EL (cell line): ENCODE measurements around the gene PRKCH.
A peak's percentile ranks its signal among the peaks of the same experiment; 100 is the strongest.

Source experiments
- DNase-seq: peaks from one replicate; pipeline ENCODE4 v3.0.0-alpha.2; 2016

PRKCH gene

DNA sequence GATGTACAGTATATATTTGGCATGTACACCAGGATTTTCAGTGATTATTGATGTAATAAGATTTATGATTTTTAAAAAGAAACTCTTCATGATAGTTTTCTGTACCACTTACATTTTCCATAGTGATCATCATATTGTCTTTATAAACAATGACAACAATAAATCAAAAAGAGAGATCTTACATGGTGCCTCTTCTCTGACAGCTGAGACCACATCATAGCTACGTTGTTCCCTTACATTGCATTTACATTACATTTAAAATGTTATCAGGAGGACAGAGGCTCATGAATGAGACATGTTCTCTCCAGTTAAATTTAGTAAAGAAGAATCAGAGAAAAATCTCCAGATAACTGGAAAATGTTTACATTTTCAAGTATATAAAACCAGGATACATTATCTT, 112.4 kb downstream of the PRKCH start:
- DNase-seq = no peak

- peak; percentile 46 for DNase-seq
These were observed 112.9 kb downstream of the PRKCH start for GRCh38 chr14:61434311-61434710.

GRCh38 chr14:61435563-61436337, 114.4 kb downstream of the PRKCH start:
- no peak for DNase-seq

DNA sequence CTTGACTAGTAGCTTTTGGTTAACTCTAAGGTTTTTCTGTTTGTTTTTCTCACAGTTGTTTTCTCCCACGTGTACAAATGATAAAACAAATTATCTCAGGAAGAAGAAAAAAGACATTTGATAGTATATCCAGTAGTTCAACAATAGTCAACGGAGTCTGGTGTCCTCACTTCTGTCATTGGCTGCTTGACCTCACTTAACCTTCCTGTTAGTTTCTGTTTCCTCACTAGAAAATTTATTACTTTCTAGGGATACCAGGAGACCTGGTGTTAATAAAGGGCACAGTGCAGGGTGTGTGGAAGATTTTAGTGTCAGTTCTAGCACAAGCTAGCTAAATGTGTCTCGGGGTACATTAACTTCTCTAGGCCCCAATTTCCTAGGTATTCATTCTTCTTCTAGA, 116.0 kb downstream of the PRKCH start:
- no peak for DNase-seq

DNA sequence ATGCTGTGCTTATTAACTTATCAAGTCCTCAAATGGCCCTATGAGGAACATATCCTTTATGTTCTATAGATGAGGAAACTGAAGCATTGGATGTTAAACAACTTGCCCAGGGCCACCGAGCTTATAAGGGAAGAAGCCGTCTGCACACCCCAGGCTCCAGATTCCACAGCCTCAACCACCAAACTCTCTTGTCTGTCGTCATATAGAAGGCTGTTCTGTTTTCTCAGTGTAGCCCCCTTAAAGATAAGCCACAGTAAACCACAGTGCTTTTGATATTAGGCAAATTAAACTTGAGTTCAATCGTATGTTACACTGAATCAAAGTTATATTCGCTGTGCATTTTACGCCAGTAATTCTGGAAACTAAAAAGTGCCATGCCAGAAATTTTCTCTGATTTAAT, 116.7 kb downstream of the PRKCH start:
- DNase-seq = no peak

DNA sequence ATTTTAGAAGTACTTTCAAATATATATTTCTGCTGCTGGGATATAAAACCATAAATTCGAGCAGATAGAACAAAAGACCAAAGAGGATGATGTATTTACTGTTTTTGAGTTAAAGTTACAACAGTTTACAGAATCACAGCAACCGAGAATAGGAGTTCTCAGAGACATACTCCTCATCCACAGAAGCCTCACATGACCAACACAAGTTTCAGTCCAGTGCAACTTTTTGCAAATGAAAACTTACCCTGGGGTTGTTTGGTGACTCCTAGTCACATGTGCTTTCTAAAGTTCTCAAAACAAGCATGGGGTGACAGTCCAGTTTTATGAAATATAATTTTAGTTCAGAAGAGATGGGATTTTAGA, 117.1 kb downstream of the PRKCH start:
- DNase-seq = no peak

DNA sequence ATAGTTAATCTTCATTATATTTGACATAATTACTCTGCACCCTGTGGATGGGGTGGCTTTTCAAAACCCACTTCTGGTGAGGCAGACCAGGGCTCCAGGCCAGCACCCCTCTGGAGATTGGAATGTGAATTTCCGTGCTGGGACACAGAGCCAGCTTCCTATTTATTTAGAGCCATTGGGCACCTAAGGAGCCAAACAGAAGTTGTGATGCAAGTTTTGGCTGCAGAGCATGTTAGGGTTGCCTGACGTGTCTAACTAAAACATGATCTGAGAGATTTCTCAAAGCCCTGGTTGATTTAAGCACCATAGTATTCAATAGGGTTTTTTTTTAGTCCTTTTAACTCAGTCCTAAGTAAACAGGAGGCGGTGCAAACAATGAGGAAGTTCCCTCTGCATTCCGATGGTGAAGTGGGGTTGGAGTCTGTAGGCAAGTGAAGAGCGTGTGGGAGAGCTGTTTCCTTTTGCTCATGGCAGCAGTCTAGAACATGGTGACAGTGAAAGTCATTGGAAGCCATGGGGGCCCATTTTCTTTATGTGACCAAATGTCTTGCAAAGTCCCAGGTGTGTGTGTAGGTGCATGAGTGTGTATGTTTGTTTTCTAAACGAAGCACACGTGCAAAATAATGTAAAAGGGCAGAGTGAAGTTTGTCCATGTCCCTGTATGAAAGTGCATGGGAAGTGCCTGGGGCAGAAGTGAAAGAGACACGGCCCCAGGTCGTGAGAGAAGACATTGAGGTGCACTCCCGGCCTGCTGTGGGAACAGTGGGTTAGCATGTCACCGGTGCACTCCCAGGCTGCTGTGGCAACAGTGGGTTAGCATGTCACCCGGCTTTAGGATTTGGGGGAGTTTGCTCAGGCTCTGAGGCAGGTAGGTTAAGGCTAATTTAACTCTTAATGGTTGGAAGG, 117.7 kb downstream of the PRKCH start:
- DNase-seq = peak; percentile 64

DNA sequence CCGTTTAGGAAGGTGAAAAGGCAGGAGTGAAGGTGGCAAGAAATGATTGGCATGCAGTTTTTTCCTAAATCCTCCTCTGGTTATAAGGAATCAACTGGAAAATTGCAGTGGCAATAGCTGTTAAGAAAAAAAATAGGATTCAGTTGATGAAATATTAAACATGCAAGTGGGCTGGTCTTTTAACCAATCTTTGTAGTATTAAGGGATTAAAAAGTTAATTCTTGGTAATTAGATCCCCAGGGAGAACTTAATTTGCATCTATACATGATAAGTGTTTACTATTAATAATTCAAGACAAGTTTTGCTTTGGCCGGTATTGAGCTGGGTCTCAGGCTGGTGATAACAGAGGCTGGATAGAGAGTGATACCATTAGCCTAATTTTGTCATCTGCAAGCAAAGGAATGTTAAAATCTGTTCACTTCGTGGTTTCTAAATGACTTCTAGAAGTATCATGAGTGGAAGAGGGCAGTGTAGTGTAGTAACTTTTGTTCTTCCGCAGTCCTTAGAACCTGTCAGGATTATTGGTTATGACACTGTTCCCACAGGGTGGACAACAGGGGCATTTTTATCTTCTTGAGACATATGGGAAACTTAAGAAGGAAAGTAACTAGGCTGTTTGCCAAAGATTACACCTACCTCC, 118.5 kb downstream of the PRKCH start:
- no peak for DNase-seq

DNA sequence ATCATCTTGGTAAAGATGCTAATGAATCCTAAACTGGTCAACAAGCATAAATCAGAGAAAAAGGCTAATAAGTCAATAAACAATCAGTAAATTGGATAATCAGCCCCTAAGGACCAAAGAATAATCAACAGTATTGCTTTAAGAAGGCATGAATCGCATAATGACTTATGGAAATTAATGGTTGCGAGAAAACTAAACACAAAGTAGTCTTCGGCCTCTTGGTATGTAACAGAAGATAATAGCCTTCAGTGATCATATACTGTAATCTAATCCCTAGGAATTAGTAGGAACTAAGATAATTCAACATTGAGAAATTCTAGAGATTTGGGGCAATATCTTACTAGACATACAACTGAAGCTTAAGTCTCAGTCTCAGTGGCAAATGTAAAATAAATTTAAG, 122.1 kb downstream of the PRKCH start:
- DNase-seq = no peak

DNA sequence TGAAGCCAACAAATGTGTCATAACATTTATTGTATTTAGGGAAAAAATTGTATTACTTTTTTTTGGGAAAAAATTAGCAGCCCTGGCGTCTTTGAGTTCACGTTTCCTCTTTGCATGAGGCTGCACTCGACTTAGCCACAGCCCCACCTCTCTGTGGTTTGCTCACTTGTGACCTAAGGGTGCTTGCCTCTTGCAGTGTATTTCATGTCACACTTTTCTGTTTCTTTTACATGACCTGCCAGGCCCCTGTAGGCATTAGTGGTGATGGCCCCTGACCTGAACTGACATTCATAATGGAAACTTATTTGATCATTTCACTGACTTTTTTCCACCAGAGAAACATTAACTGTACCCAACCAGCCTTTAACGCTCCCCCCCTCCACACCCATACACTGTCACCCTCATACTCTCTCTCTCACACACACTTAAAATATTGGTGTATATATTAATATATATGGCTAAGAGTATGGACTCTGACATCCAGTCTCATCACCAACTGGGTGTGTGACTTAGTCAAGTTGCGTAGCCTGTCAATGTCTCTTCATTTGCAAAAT, 122.9 kb downstream of the PRKCH start:
- no peak for DNase-seq

- no peak for DNase-seq
These were observed 130.1 kb downstream of the PRKCH start for GRCh38 chr14:61451491-61451890.

DNA sequence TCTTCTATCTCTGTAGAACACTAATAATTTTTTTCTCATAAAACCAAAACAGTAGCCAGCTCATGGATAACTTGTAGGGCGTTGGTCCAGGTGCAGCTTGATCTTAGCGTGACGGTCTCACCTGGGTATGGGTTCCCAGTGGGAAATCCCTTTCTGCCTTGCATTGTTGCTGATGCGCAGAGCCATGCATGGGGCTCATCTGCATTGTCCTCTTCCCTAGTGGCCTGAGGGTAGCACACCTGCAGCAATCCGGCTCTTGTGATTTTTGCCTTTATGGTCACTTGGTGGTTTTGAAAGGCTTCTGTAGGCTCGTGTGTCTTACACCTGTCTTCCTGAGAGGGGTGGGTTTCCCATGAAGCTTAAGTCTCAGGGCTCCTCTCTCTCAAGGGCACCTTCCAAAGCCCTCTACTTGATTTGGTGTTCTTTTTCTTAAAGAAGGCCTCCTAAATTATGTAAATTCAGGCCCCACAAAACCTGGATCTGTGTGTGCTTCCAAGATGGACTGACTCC, 130.6 kb downstream of the PRKCH start:
- DNase-seq = no peak

- DNase-seq = no peak
These were observed 131.1 kb downstream of the PRKCH start for GRCh38 chr14:61452452-61452851.

- no peak for DNase-seq
These were observed 131.9 kb downstream of the PRKCH start for GRCh38 chr14:61453103-61453767.

GRCh38 chr14:61454545-61454944, 133.2 kb downstream of the PRKCH start:
- no peak for DNase-seq

- no peak for DNase-seq
These were observed 134.0 kb downstream of the PRKCH start for GRCh38 chr14:61455351-61455750.

- DNase-seq = peak; percentile 73
These were observed 135.3 kb downstream of the PRKCH start for GRCh38 chr14:61456720-61457119.

DNA sequence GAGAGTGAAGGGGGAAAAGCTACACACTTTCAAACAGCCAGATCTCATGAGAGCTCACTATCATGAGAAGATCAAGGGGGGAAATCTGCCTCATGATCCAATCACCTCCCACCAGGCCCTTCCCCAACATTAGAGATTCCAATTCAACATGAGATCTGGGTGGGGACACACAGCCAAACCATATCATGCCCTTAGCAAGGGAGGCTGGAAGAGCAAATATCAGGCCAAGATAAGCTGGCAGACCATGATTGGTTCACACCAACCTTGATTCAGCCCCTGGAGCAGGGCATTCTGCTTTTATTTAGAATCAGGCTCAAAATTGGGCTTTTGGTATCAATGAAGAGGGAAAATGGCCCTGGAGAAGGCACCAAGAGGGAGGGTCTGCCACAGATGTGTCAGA, 137.4 kb downstream of the PRKCH start:
- no peak for DNase-seq

- no peak for DNase-seq
These were observed 137.8 kb downstream of the PRKCH start for GRCh38 chr14:61459229-61459628.

DNA sequence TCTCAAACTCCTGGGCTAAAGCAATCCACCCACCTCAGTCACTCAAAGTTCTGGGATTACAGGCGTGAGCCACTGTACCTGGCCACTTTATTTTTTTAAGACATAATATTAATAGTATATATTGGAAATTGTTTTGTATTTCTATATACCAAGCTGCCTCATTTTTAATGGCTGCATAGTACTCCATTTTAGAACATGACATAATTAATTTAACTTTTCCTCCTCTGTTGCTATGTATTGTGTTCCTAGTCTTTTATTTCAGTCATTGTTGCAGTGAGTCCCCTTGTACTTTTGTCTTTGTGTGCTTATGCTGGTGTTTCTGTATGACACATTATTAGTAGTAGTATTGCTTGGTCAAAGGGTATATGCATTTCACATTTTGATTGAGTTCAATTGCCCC, 138.7 kb downstream of the PRKCH start:
- DNase-seq = no peak

GRCh38 chr14:61460718-61461611, 139.6 kb downstream of the PRKCH start:
- DNase-seq = no peak
